GM19397 (cell line): ENCODE results near the gene CRHR1.

Experiments
- ATAC-seq: cut with Tn5 transposase; IDR thresholded peaks from one replicate; pipeline ENCODE4 v1.9.1; 2021; ENCODE audit warnings: mild to moderate bottlenecking, moderate library complexity; ENCODE audit not compliant: unreplicated experiment

The CRHR1 gene

GRCh38 chr17:45843722-45844121 lies 59.6 kb downstream of the CRHR1 start:
- no peak for ATAC-seq

DNA sequence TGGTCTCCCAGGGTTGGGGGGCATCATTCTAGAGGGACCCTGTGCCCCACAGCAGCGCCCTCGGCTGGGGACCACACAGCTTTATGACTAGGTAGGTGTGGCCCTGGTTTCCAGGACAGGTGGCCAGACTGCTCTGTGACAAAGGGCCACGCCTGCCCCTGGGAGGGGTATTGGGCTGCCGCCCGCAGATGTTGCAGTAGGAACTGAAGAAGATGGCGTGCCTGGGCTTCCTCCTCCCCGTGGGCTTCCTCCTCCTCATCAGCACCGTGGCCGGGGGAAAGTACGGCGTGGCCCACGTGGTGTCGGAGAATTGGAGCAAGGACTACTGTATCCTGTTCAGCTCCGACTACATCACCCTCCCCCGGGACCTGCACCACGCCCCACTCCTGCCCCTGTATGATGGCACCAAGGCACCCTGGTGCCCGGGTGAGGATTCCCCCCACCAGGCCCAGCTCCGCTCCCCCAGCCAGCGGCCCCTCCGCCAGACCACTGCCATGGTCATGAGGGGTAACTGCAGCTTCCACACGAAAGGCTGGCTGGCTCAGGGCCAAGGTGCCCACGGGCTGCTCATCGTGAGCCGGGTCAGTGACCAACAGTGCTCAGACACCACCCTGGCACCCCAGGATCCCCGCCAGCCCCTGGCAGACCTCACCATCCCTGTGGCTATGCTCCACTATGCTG lies 60.7 kb downstream of the CRHR1 start, which contains the start of gene SPPL2C:
Gene SPPL2C (plus strand): TSS at position 187 of the 681 bp plus-strand sequence. CDS start 26 bp downstream, at position 213.
- ATAC-seq: no peak

GRCh38 chr17:45845376-45846185 lies 61.5 kb downstream of the CRHR1 start:
- ATAC-seq: no peak

DNA sequence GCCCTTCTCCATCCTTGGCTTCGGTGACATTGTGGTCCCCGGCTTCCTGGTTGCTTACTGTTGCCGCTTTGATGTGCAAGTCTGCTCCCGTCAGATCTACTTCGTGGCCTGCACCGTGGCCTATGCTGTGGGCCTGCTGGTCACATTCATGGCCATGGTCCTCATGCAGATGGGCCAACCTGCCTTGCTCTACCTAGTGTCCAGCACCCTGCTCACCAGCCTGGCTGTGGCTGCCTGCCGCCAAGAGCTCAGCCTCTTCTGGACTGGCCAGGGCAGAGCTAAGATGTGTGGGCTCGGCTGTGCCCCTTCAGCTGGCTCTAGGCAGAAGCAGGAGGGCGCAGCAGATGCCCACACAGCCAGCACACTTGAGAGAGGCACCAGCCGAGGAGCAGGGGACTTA lies 62.1 kb downstream of the CRHR1 start:
- no peak for ATAC-seq

DNA sequence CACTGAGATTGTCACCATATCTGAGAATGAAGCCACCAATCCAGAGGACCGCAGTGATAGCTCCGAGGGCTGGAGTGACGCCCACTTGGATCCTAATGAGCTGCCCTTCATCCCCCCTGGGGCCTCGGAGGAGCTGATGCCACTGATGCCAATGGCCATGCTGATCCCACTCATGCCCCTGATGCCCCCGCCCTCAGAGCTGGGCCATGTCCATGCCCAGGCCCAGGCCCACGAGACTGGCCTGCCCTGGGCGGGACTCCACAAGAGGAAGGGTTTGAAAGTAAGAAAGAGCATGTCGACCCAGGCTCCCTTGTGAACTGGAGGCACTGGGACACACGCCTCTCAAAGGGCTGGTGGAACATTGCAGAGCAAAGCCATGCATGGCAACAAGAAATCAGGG lies 62.5 kb downstream of the CRHR1 start:
- no peak for ATAC-seq

DNA sequence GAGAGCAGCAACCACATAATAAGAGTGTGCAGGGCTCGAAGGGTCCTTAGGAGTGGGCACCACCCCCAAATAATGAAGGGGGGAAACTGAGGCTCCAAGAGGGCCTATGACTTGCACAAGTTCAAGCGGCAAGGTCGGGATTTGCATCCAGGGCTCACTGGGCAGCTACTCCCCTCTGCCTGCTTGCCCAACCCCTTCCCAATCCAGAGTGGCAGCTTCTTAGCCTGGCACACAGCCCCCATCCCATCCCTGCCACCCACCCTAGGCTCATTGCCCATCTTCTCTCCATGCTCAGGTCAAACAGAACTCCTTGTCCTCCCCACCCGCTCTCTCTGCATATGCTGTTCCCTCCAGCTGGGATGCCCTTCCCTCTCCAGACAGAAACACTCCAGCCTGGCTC lies 63.0 kb downstream of the CRHR1 start:
- ATAC-seq: no peak

- ATAC-seq: no peak
Observed at GRCh38 chr17:45847747-45848146, 63.6 kb downstream of the CRHR1 start.

DNA sequence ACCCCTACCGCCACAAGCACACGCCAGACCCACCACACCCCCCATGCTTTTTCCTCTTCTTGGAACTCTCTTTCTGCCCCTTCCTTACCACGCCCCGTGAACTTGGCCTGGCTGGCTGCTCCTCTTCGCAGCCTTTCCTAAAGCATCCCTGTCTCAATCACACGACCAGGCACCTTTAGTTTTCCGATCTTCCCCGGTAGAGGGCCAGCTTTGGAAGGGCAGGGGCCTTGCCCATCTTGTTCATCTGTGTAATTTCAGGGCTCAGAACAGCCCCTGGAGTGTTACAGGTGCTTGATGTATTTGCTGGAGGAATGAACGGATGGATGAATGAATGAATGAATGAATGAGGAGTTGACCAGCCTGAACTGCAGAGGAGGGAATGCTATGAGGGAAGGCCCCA lies 64.3 kb downstream of the CRHR1 start:
- ATAC-seq: no peak

- ATAC-seq: no peak
Observed at GRCh38 chr17:45848868-45849535, 64.9 kb downstream of the CRHR1 start.

DNA sequence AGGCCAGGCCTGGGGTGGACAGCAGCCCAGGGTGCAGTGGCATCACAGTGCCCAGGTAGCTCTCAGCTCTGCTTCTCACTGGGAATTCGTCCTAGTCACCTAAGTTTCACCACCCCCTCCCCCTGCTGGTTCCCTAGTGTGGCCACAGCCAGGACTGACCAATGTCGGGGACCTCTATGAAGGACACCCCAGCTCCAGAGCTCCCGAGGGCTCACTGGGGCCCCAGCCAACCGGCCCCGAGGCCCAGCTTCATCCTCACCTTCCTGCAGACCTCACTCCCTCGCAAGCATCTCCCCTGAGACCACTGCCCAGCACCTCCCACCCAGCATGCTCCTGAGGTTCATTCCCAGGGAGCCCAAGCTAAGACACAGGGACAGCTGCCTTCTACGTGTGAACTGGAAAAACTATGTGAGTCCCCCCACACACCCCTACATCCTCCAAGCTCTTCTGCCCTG lies 65.4 kb downstream of the CRHR1 start:
- no peak for ATAC-seq

GRCh38 chr17:45850011-45850410 lies 65.9 kb downstream of the CRHR1 start:
- ATAC-seq: no peak

GRCh38 chr17:45850468-45850867 lies 66.3 kb downstream of the CRHR1 start:
- no peak for ATAC-seq

GRCh38 chr17:45851022-45851421 lies 66.9 kb downstream of the CRHR1 start:
- ATAC-seq: no peak

GRCh38 chr17:45851464-45851863 lies 67.3 kb downstream of the CRHR1 start:
- ATAC-seq: no peak

DNA sequence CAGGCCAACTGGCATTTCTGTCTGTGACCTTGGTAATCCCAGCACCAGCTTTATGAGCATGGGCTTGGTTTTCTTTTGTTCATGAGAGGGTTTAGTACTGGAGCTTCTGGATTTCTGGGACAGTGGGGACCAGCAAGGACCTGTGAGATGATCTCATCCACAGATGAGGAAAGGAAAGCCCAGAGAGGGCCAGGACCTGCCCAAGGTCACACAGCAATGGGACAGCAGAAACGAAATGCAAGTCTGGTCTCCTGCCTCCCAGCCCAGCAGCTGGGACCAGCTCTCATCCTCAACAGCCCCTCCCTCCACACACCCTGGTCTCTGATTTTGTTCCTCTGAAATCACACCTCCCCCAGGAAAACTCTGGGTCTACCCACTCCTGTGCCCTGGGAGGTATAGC lies 67.8 kb downstream of the CRHR1 start:
- ATAC-seq: no peak

- ATAC-seq: no peak
Observed at GRCh38 chr17:45852535-45853297, 68.6 kb downstream of the CRHR1 start.

DNA sequence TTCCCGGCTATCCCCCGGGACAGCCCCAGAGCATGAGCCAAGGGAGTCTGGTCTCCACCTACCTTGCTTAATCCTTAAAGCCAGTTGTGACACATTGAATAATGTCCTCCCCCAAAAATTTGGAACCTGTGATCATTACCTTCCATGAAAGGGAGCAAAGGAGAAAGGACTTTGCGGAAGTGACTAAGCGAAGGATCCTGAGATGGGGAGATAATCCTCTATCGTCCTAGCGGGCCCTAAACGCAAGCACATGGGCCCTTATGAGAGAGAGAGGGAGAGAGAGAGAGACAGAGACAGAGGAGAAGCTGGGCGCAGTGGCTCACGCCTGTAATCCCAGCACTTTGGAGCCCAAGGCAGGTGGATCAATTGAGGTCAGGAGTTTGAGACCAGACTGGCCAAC lies 70.1 kb downstream of the CRHR1 start:
- ATAC-seq: no peak

DNA sequence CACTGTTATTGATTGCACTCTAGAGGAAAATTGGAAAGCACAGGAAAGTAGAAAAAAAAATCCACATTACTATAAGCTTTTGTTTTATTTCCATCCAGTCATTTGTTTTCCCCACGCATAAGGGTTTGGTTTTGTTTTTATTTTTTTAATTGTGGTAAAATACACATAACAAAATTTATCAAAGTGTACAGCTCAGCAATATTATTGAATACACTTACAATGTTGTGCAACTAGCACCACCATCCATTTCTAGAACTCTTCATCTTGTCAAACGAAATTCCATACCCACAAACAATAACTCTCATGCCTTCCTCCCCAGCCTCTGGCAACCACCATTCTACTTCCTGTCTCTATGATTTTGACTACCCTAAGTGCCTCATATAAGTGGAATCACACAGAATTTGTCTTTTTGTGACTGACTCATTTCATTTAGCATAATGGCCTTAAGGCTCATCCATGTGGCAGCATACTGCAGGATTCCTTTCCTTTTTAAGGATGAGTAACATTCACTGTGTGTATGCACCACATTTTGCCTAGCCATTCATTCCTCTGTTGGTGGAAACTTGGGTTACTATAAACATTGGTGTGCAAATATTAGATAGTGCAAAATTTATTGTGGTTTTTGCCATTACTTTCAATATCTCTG lies 71.7 kb downstream of the CRHR1 start:
- ATAC-seq: no peak

GRCh38 chr17:45857977-45858708 lies 74.0 kb downstream of the CRHR1 start:
- ATAC-seq: no peak

- no peak for ATAC-seq
Observed at GRCh38 chr17:45861165-45861564, 77.0 kb downstream of the CRHR1 start.
